K562 treated with DMSO at 1 percent for 4 hours (cell line): Measurements from ENCODE around the gene BCL11A. TPM values are rescaled to one million over a fixed set of nuclear protein-coding genes. Genes with fewer than 3 reads are reported as not detected.

Experiments
- total RNA-seq: library from RNA; unstranded; fragments of 300-600 nt; gene quantifications from 2 replicates; pipeline ENCODE4 v1.2.3, GENCODE V29; 2022; ENCODE audit not compliant: insufficient read depth

Gene BCL11A
- total RNA-seq, result not detected in 2 replicates

DNA sequence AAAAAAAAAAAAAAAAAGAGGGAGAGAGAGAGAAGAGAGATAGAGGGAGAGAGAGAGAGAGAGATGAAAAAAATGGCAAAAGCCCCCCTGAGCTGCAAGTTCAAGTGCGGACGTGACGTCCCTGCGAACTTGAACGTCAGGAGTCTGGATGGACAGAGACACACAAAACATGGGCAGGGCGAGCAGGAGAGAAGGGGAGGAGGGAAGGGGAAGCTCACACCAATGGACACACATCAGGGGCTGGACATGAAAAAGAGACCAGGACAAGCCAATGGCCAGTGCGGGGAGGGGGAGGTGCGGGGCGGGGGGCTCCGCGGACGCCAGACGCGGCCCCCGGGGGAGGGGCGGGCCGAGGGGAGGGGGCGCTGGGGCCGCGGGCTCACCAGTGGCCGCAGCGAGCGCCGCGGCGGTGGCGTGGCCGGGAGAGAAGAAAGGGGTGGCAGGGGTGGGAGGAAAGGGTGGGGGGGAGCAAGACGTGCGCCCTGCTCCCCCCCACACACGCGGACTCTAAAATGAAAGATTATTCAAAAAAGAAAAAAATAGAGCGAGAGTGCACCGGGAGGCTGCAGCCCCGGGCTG lies at the start of gene BCL11A:
Gene BCL11A, minus strand, starts transcription at position 160 of the 579 bp plus-strand sequence. CDS start 384 bp downstream, outside the sequence.

Other genes starting within 250 kb of the BCL11A start
- 4.3 and 6.3 TPM in 2 replicates for gene PAPOLG, start 202.6 kb upstream of the BCL11A start, total RNA-seq